CD14-positive monocyte (primary cell): ENCODE results near the gene AKAP6. TPM values are rescaled to one million over a fixed set of nuclear protein-coding genes. Genes with fewer than 3 reads are reported as not detected.

Experiments used
- DNase-seq, 3 donors: peaks; one replicate each; pipeline ENCODE4 v3.0.0-alpha.2; 2011 to 2022
- H2AFZ ChIP-seq: 2 replicates; pipeline ENCODE4 v1.6.0; 2012; ENCODE audit warnings: mild to moderate bottlenecking, low read depth, low read length, inconsistent platforms; ENCODE audit not compliant: insufficient read depth, poor library complexity, severe bottlenecking
- H3K27ac ChIP-seq, 2 donors: 1 replicate in 1 of 2; 2 replicates in 1 of 2; pipeline ENCODE4 v1.5.1; 2012 to 2013; ENCODE audit warnings: low read length in 2 of 2, control low read depth in 1 of 2, inconsistent platforms in 1 of 2, low read depth in 1 of 2, mild to moderate bottlenecking in 1 of 2
- H3K27me3 ChIP-seq, 2 donors: one replicate each; pipeline versions ENCODE4 v1.6.0 to v1.6.1; 2011 to 2013; ENCODE audit warnings: low read length in 2 of 2; ENCODE audit not compliant: control insufficient read depth in 2 of 2, insufficient read depth in 2 of 2
- H3K36me3 ChIP-seq, 2 donors: replicated peaks in 1 of 2; 1 replicate in 1 of 2; 2 replicates in 1 of 2; pipeline versions ENCODE4 v1.5.1 to v1.6.1; 2012 to 2013; ENCODE audit warnings: low read length in 2 of 2, control low read depth in 1 of 2, inconsistent platforms in 1 of 2, mild to moderate bottlenecking in 1 of 2; ENCODE audit not compliant: insufficient read depth in 2 of 2, control insufficient read depth in 1 of 2
- H3K4me1 ChIP-seq, 2 donors: 1 replicate in 1 of 2; 2 replicates in 1 of 2; pipeline versions ENCODE4 v1.5.1 to v1.6.1; 2012 to 2013; ENCODE audit warnings: low read length in 2 of 2, control low read depth in 1 of 2, inconsistent platforms in 1 of 2, mild to moderate bottlenecking in 1 of 2, moderate library complexity in 1 of 2; ENCODE audit not compliant: insufficient read depth in 2 of 2, control insufficient read depth in 1 of 2
- H3K4me2 ChIP-seq: replicated peaks from 2 replicates; pipeline ENCODE3; 2012; ENCODE audit warnings: low read length, moderate library complexity, mild to moderate bottlenecking; ENCODE audit not compliant: poor library complexity, severe bottlenecking; ENCODE audit errors: extremely low read depth
- H3K4me3 ChIP-seq, 3 experiments: fragments of 200-600 bp in 1 of 3; sonication (generic) in 1 of 3; replicated peaks in 1 of 3; 1 replicate in 2 of 3; 2 replicates in 1 of 3; pipeline ENCODE4 v1.5.1; 2011 to 2013; ENCODE audit warnings: low read length in 3 of 3, mild to moderate bottlenecking in 3 of 3, control low read depth in 2 of 3, low read depth in 2 of 3, inconsistent platforms in 1 of 3, moderate library complexity in 1 of 3
- H3K79me2 ChIP-seq: 2 replicates; pipeline ENCODE4 v1.6.0; 2012; ENCODE audit warnings: mild to moderate bottlenecking, control low read depth, inconsistent platforms, low read length, moderate library complexity; ENCODE audit not compliant: insufficient read depth
- H3K9ac ChIP-seq: 2 replicates; pipeline ENCODE4 v1.6.0; 2017; ENCODE audit warnings: low read length, mild to moderate bottlenecking; ENCODE audit not compliant: insufficient read depth, poor library complexity, severe bottlenecking
- H3K9me3 ChIP-seq, 2 donors: replicated peaks in 1 of 2; 1 replicate in 1 of 2; 2 replicates in 1 of 2; pipeline versions ENCODE4 v1.5.1 to v1.6.1; 2012 to 2013; ENCODE audit warnings: low read length in 2 of 2, control low read depth in 1 of 2; ENCODE audit not compliant: control insufficient read depth in 1 of 2, insufficient read depth in 1 of 2
- H4K20me1 ChIP-seq: 2 replicates; pipeline ENCODE4 v1.6.0; 2012; ENCODE audit warnings: mild to moderate bottlenecking, low read length, control low read depth, moderate library complexity; ENCODE audit not compliant: insufficient read depth
- H3K27ac Mint-ChIP-seq, 7 donors: one replicate each; pipeline ENCODE4 v1.8.0; 2020; ENCODE audit warnings: mild to moderate bottlenecking in 7 of 7, mixed read lengths in 7 of 7, moderate library complexity in 6 of 7, inconsistent platforms in 2 of 7
- H3K27me3 Mint-ChIP-seq, 3 donors: one replicate each; pipeline ENCODE4 v1.8.0; 2021 to 2022; ENCODE audit warnings: low read depth in 3 of 3, mild to moderate bottlenecking in 3 of 3, mixed read lengths in 3 of 3, moderate library complexity in 3 of 3, inconsistent platforms in 1 of 3
- H3K36me3 Mint-ChIP-seq, 2 donors: one replicate each; pipeline ENCODE4 v1.8.0; 2020; ENCODE audit warnings: mixed read lengths in 2 of 2, inconsistent platforms in 1 of 2, mild to moderate bottlenecking in 1 of 2
- H3K4me1 Mint-ChIP-seq: one replicate; pipeline ENCODE4 v1.8.0; 2020; ENCODE audit warnings: mild to moderate bottlenecking, mixed read lengths
- H3K4me3 Mint-ChIP-seq, 2 donors: one replicate each; pipeline ENCODE4 v1.8.0; 2020; ENCODE audit warnings: mild to moderate bottlenecking in 2 of 2, mixed read lengths in 2 of 2, moderate library complexity in 1 of 2
- H3K9me3 Mint-ChIP-seq, 7 donors: one replicate each; pipeline ENCODE4 v1.8.0; 2020 to 2022; ENCODE audit warnings: mixed read lengths in 7 of 7, mild to moderate bottlenecking in 6 of 7, moderate library complexity in 6 of 7, inconsistent platforms in 2 of 7
- CTCF ChIP-seq: fragments of 200-600 bp; IDR thresholded peaks from one replicate; pipeline ENCODE4 v1.8.0; 2022; ENCODE audit warnings: antibody characterized with exemption, mild to moderate bottlenecking
- WGBS: methylation state at CpG from one replicate; pipeline ENCODE4 v1.1.5; 2013; ENCODE audit warnings: missing lambda C conversion rate; ENCODE audit not compliant: insufficient coverage; 5-methylcytosine and 5-hydroxymethylcytosine counted together
- intact Hi-C, 2 donors: fragments of 100-400 bp; cut with micrococcal nuclease; formaldehyde crosslinking; loops; one replicate each; pipeline versions ENCODE4 v1.15.0 to v1.15.1; 2023
- polyA plus RNA-seq, 3 donors: library from polyadenylated mRNA; depleted of rRNA in 1 of 3; unstranded in 2 of 3; stranded (reverse) in 1 of 3; fragments of 300-500 nt in 2 of 3; fragments of >200 nt in 1 of 3; fragmentation: Illumina TruSeq in 2 of 3; gene quantifications; 1 replicate in 2 of 3; 2 replicates in 1 of 3; pipeline ENCODE4 v1.2.3, GENCODE V29; 2012 to 2021

AKAP6 gene
- polyA plus RNA-seq, 3 donors, result not detected

- Histone ChIP-seq H3K4me3 (no peak overlapping the region), H2AFZ (no peak overlapping the region), H3K79me2 (no peaks in the 10 kb centered on the region), H3K4me1 (no peaks in the 10 kb centered on the region), H3K9me3 (peaks cover 0 to 2% of the 10 kb centered on the region in 2 donors), H4K20me1 (no peaks in the 10 kb centered on the region), H3K9ac (no peak overlapping the region), H3K27me3 (no peaks in the 10 kb centered on the region), H3K4me2 (no peak overlapping the region), H3K36me3 (no peaks in the 10 kb centered on the region), H3K27ac (no peak overlapping the region)
- Mint-ChIP-seq H3K4me3 (no peak overlapping the region), H3K27ac (no peak overlapping the region), H3K27me3 (peaks cover 0 to 9% (median 1%) of the 10 kb centered on the region in 3 donors), H3K36me3 (no peaks in the 10 kb centered on the region), H3K4me1 (no peaks in the 10 kb centered on the region), H3K9me3 (peaks cover 0 to 5% (median 0%) of the 10 kb centered on the region in 7 donors)
- DNase-seq, result no peak
- no peak for TF ChIP-seq CTCF
- intact Hi-C loops, result no loop called here
- WGBS, result no CpG with 5 or more reads among the region's 2 CpGs
Measured at GRCh38 chr14:32817780-32818179, 488.7 kb downstream of the AKAP6 start.

GRCh38 chr14:32818581-32818980, 489.5 kb downstream of the AKAP6 start:
- Mint-ChIP-seq H3K27me3 (peaks cover 0 to 9% (median 1%) of the 10 kb centered on the region in 3 donors), H3K4me3 (no peak overlapping the region), H3K36me3 (no peaks in the 10 kb centered on the region), H3K9me3 (peaks cover 0 to 8% (median 0%) of the 10 kb centered on the region in 7 donors), H3K27ac (no peak overlapping the region), H3K4me1 (no peaks in the 10 kb centered on the region)
- no CpG with 5 or more reads among the region's 4 CpGs for WGBS
- Histone ChIP-seq H3K4me1 (no peaks in the 10 kb centered on the region), H3K27me3 (no peaks in the 10 kb centered on the region), H3K9ac (no peak overlapping the region), H3K27ac (no peak overlapping the region), H4K20me1 (no peaks in the 10 kb centered on the region), H3K4me2 (no peak overlapping the region), H2AFZ (no peak overlapping the region), H3K79me2 (no peaks in the 10 kb centered on the region), H3K9me3 (peaks cover 0 to 2% of the 10 kb centered on the region in 2 donors), H3K36me3 (no peaks in the 10 kb centered on the region), H3K4me3 (no peak overlapping the region)
- no peak for TF ChIP-seq CTCF
- DNase-seq, result no peak
- intact Hi-C loops, result no loop called here
